Neural progenitor cell (in vitro differentiated cells): ENCODE data around the gene TBC1D24.

Experiments used
- CTCF ChIP-seq: fragments of 200-600 bp; sonication (generic); IDR thresholded peaks from 2 replicates; pipeline ENCODE4 v1.5.1; 2017; ENCODE audit warnings: antibody characterized with exemption, mild to moderate bottlenecking
- EZH2 ChIP-seq: fragments of 200-600 bp; sonication (generic); IDR thresholded peaks from 2 replicates; pipeline ENCODE4 v1.6.1; 2017; ENCODE audit warnings: antibody characterized with exemption, mild to moderate bottlenecking, moderate library complexity
- EZH2phosphoT487 ChIP-seq: fragments of 200-600 bp; sonication (generic); IDR thresholded peaks from 2 replicates; pipeline ENCODE4 v1.6.1; 2017; ENCODE audit warnings: antibody characterized with exemption

DNA sequence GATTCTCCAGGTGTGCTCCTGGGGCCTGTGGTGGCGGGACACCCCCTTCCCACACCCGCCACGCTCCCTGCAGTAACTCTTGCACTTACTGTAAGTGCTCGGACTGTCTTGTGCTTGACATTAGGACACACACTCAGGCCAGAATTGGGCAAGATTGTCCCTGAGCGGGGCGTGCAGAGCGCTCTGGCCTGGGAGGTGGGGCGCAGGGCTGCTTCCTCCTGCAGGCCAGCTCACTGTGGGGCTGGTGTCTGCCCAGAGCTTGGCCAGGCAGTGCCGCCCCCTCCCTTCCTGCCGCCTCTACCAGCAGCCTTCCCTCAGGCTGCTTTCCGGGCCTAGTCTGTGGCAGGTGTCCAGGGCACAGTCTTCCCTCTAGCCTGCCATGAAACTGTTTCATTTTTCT, 32.7 kb downstream of the TBC1D24 start:
- no peak for TF ChIP-seq CTCF
- TF ChIP-seq EZH2 = no peak
- no peak for TF ChIP-seq EZH2phosphoT487
